D341Med (cell line): ENCODE measurements around the gene BPNT1.
"Not testable (repeated sequence)": the region's sequence is repeated elsewhere in the genome, so short reads cannot be mapped to it uniquely, and the experiment has no call there.

ENCODE experiments used
- DNase-seq: peaks from one replicate; pipeline ENCODE4 v3.0.0; 2012; ENCODE audit warnings: low spot score

BPNT1 gene

DNA sequence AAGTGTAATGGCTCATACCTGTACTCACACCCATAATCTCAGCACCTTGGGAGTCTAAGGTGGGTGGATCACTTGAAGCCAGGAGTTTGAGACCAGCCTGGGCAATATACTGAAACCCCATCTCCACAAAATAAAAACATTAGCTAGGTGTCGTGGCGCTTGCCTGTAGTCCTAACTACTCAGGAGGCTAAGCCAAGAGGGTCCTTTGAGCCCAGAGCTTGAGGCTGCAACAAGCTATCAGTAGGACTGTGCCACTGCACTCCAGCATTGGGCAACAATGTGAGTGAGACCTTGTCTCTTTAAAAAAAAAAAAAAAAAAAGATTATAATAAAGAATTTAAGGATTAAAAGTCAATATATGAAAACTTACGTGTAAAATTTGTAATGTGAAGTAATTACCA lies 11.7 kb downstream of the BPNT1 start:
- no peak for DNase-seq

DNA sequence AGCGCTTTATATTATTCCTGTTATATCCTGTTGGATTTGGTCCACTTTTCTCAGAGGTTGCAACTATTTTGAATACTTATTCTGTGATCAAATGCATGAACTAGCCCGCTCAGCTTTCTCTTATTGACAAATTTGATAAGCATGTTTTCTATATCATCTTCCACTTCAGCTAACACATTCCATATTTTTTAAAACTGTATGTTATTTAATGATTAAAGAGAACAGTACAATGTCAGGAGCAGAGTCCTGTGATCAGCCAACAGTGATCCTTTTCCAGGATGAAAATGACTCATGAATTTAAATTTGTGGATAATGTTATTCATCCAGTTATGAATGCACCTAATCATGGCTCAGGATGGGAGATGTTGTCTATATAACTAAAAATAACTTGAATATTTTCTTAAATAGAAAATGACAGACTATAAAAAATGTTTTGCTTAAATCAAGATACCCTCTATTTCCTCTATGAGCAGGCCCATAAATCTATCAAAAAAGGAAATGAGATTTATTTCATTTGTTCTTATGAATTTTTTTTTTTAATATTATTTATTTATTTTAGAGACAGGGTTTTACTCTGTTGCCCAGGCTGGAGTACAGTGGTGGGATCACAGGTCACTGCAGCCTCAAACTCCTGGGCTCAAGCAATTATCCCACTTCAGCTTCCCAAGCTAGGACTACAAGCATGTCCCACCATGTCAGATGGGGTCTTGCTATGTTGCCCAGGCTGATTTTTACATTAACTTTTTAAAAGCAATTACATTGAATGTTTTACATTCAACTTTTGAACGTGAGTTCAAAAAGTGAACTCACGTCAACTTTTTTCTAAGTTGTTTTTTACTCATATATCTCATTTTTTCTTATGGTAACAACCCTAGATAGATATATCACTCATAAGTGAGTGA lies 12.5 kb downstream of the BPNT1 start:
- DNase-seq = no peak

DNA sequence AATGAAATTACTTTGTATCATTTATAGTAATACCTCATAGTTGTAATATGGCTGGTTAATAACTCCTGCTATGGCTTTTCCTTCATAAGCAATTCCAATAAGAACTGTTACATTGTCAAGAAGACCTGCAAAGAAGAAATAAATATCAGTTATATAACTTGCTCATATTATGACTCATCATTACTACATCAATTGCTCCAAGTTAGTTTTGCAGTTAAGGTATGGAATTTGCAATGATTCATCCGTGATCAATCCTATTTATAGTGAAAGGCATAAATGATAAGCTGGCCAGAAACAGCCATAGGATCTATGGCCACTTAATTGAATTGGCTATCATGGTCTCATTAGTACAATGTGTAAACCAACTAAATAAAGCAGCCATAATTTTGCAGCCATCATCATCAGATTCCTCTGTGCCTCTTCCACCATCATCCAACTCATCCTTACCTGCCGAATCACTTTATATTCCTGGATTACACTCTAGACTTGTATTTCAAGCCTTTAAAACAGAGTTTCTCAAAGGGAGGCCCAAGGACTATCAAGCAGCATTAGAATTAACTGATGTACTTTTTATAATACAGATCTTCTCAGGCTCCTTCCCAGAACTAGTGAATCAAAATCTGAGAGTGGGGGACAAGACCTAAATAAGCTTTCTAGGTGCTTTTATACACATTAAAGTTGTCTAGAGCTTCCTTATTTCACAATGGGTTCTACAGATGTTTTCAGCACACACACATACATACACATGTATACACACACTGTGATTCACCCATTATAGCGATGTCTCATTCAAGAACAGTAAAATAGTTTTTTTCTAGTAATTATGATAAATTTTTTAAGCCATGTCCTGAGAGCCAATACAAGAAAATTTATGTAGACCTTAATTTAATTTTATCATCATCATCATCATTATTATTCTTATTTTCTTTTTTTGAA lies 22.1 kb downstream of the BPNT1 start:
- no peak for DNase-seq

GRCh38 chr1:220062629-220063028 lies 27.0 kb downstream of the BPNT1 start:
- DNase-seq = no peak

GRCh38 chr1:220060876-220061275 lies 28.7 kb downstream of the BPNT1 start:
- DNase-seq = no peak

DNA sequence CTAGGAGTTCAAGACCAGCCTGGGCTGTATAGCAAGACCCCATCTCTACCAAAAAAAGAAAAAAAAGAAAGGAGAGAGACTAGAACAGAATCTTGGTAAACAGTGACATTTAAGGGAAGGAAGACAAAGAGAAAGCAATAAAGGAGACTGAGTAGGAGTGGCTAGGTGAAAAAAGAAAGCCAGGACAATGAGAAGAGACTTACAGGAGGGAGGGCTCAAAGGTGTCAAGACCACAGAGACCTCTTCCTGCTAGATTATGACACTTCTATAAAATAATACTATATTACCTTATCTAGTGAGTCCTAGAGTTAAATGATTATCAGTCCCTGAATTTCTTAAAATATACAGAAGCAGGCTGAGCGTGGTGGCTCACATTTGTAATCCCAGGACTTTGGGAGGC lies 33.2 kb downstream of the BPNT1 start:
- DNase-seq = no peak

DNA sequence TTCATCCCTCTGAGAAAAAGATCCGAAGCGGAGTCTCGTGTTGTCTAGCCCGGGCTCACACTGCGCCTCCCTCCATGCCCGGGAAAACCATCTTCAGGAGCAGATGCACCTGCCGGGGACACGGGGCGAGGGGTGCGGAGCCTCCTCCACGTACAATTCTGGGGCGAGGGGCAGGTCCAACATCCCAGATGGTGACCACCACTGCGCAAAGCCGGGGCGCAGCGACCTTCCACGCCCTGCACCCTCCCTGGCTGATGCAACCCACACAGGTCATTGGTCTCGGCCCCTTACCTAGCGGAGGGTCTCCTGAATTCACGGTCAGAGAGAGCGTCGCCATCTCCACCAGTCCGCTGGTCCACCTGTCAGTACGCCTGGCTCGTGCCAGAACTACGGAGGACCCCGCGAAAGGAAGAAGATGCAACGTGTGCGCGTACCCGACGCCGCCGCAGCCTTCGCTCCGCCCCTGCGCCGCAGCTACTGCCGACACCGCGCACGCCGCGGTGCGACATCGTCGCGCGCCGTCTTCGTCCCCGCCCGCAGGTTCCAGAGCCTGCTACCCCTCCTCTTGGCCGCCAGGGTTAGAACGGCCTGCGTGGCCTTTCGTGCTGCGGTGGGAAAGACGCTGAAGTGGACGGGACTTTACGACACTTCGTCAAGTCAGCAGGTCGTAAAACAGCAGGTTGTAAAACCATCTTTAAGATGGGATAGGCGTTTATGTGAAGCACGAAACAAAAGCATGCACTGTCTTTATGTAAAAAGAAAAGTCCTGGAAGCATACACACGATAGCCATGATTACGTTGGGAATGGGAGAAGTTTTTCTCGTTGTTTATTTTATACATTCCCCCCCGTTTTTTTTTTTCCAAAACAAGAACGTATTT lies 43.3 kb downstream of the BPNT1 start, which contains the start of gene EPRS1:
EPRS1 (minus strand) TSS at position 454 of the 879 bp plus-strand sequence; CDS start at position 337, 117 bp downstream.
- peak; percentile 98 for DNase-seq

GRCh38 chr1:220045356-220046051 lies 44.1 kb downstream of the BPNT1 start:
- no peak for DNase-seq

DNA sequence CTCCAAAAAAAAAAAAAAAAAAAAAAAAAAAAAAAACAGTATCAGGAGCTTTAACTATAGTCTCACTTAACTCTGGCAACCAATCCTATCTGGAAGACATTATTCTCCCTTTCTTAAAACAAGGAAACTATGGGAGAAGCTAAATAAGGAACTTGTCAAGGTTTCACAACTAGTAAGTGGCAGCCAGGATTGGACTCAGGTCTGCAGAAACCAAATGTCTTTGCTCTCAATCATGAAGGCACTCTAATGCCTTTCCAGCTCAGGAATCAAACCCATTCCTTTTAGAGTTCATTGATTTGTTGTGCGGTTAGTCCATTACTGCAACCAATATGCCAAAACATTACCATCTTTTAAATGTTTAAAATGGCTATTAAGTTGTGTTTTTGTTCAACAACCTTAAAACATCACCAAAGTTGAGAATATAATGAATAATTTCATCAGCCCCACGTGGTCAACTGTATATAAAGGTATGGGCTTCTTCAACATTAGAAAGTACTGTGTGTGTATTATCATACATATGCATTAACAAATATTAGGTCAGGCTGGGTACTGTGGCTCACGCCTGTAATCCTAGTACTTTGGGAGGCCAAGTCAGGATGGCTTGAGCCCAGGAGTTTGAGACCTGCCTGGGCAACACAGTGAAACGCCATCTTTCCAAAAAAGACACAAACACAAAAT lies 44.8 kb downstream of the BPNT1 start:
- DNase-seq = no peak

DNA sequence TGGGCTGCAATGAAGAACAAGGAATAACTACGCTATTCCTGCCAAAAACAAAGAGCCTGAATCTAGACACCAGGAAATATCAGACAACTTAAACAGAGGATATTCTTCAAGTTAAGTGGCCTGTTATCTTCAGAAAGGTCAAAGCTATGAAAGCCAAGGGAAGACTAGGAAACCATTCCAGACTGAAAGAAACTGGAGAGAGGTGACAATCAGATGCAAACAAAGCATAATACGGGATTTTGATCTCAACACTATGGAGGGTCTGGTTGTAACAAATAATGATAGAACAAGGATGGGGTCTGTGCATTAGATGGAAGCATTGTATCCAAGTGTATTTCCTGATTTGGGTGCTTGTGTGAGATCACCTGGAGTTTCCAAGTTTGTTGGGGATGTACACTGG lies 45.9 kb downstream of the BPNT1 start:
- no peak for DNase-seq

GRCh38 chr1:220040028-220040596 lies 49.5 kb downstream of the BPNT1 start:
- DNase-seq = no peak

DNA sequence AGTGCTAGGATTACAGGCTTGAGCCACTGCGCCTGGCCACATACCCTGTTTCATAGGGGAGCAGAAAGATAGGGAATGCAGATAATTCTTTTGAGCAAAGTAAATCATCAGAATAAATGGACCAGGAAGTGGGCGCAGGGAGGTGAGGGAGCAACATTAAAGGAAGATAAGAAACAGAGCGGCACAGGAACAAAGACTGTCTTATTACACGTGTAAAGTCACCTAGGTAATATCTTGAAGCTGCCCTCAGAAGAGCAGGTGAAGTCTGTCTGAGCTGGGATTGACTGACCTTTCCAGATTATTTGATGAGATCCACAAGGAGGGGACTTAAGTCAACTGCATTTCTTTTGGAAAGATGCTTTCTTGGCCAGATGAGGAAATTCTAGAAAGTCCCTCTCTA lies 50.9 kb downstream of the BPNT1 start:
- no peak for DNase-seq

DNA sequence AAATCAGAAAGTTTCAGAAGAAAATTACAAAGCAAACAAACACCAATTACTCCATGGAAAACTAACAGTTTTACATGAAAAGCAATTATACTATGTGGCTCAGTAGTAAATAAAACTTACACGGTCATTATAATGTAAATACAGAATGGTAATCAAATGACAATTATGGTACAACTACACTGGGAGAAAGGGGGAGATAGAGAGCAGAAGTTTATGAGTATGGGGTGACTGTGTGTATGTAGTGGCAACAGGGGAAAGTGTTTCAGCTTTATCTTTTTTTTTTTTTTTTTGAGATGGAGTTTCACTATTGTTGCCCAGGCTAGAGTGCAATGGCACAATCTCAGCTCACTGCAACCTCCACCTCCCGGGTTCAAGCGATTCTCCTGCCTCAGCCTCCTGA lies 51.8 kb downstream of the BPNT1 start:
- not testable (repeated sequence) for DNase-seq

DNA sequence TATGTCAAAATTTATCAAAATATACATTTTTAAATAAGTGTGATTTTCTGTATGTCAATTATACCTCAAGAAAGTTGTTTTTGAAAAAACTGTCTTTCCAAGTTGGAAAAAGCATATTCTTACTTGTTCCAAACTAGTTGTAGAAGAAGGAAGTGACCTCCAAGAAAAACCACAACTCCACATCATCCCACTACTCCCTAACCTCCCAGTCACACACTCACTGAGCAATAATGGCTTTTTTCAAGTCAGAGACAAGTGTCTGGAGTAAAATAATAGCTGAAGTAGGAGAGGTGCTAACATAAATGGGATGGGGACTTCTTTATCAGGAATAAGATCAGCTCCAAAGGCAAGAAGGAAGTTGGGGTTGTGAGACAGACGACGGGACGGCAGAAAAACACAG lies 56.7 kb downstream of the BPNT1 start:
- DNase-seq = no peak

DNA sequence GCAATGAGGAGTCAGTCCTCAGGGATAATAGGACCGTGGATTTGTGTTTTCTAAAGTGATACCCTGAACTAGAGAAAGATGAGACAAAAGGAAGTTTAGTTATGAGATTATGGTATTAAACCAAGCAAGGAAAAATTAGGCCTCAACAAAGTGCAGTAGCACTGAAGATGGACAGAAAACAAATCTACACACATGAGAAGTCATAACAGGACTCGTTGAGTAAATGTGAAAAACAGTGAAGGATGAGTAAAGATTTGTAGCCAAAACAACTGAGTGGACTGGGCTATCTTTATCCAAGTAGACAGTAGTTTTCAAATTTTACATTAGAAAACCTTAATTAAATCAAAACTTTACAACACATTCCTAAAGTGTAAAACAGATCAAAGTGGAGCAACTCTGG lies 58.3 kb downstream of the BPNT1 start:
- DNase-seq = no peak

GRCh38 chr1:220028346-220028895 lies 61.2 kb downstream of the BPNT1 start:
- no peak for DNase-seq

GRCh38 chr1:220019071-220019470 lies 70.5 kb downstream of the BPNT1 start:
- DNase-seq = no peak

GRCh38 chr1:220013497-220013896 lies 76.1 kb downstream of the BPNT1 start:
- DNase-seq = no peak

- no peak for DNase-seq
Observed at GRCh38 chr1:220012259-220012658, 77.3 kb downstream of the BPNT1 start.

DNA sequence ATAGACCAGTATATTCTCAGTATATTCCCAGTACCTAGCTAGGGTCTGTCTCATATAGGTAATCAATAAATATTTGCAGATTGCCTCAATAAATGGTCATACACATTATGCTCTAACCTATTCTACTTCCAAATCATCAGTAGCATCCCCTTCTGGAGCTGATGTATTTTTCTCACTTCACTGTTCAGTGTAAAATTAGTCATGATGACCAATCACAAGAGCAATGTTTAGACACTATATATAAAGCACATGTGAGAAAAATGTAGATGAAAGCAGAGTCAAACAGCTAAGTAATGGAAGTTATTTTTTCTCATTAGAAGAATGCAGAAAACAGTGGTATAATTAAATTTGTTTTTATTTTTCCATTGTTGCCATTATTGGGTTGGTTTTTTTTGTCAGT lies 78.0 kb downstream of the BPNT1 start:
- no peak for DNase-seq
